GM12878 (cell line): ENCODE measurements around the gene STK16. TPM values are rescaled to one million over a fixed set of nuclear protein-coding genes. Genes with fewer than 3 reads are reported as not detected.
A peak's percentile ranks its signal among the peaks of the same experiment; 100 is the strongest.

Experiments used
- CBX3 ChIP-seq: fragments of 200-600 bp; sonication (generic); IDR thresholded peaks from 2 replicates; pipeline ENCODE4 v1.6.1; 2016; ENCODE audit warnings: low read depth, borderline replicate concordance
- CREM ChIP-seq: IDR thresholded peaks from 2 replicates; pipeline ENCODE4 v1.6.1; 2014; ENCODE audit warnings: antibody characterized with exemption, low read depth
- CUX1 ChIP-seq: IDR thresholded peaks from 2 replicates; pipeline ENCODE4 v1.6.1; 2012; ENCODE audit warnings: improper control_type of control experiment, low read depth, low read length; ENCODE audit not compliant: insufficient replicate concordance
- EZH2 ChIP-seq: IDR thresholded peaks from 2 replicates; pipeline ENCODE4 v1.6.1; 2012; ENCODE audit warnings: low read depth, mild to moderate bottlenecking, control low read depth, inconsistent platforms, low read length, borderline replicate concordance; ENCODE audit not compliant: control insufficient read depth
- IKZF2 ChIP-seq, 2 experiments: fragments of 450-650 bp; IDR thresholded peaks; 2 replicates each; pipeline ENCODE4 v1.6.1; 2017; ENCODE audit warnings: mild to moderate bottlenecking in 2 of 2, moderate library complexity in 2 of 2
- MEF2A ChIP-seq: IDR thresholded peaks from 2 replicates; pipeline ENCODE4 v1.6.1; 2011; ENCODE audit warnings: low read depth, mild to moderate bottlenecking, low read length, moderate library complexity; ENCODE audit not compliant: insufficient read depth
- NFYB ChIP-seq: IDR thresholded peaks from 2 replicates; pipeline ENCODE4 v1.6.1; 2011; ENCODE audit warnings: low read depth, mild to moderate bottlenecking, low read length, improper control_type of control experiment, moderate library complexity; ENCODE audit not compliant: insufficient read depth
- SIN3A ChIP-seq: IDR thresholded peaks from 2 replicates; pipeline ENCODE4 v1.6.1; 2012; ENCODE audit warnings: low read depth, low read length, improper control_type of control experiment
- SKIL ChIP-seq: fragments of 450-650 bp; IDR thresholded peaks from 2 replicates; pipeline ENCODE4 v1.6.1; 2017; ENCODE audit warnings: mild to moderate bottlenecking, low read depth, inconsistent platforms; ENCODE audit not compliant: poor library complexity, severe bottlenecking
- SMAD1 ChIP-seq: fragments of 450-650 bp; IDR thresholded peaks from 2 replicates; pipeline ENCODE4 v1.6.1; 2018; ENCODE audit warnings: mild to moderate bottlenecking, low read depth; ENCODE audit not compliant: partially characterized antibody
- SPI1 ChIP-seq: IDR thresholded peaks from 2 replicates; pipeline ENCODE4 v1.6.1; 2011; ENCODE audit warnings: low read depth, mild to moderate bottlenecking, low read length, moderate library complexity, borderline replicate concordance; ENCODE audit not compliant: insufficient read depth
- SREBF1 ChIP-seq: IDR thresholded peaks from 2 replicates; pipeline ENCODE4 v1.6.1; 2012; ENCODE audit warnings: mild to moderate bottlenecking, low read length
- TCF7 ChIP-seq: IDR thresholded peaks from 2 replicates; pipeline ENCODE4 v1.6.1; 2014; ENCODE audit warnings: antibody characterized with exemption, borderline replicate concordance
- ZBTB33 ChIP-seq: fragments of 450-650 bp; IDR thresholded peaks from 2 replicates; pipeline ENCODE4 v1.6.1; 2017; ENCODE audit warnings: mild to moderate bottlenecking
- ZNF592 ChIP-seq: fragments of 450-650 bp; IDR thresholded peaks from 2 replicates; pipeline ENCODE4 v1.6.1; 2017; ENCODE audit warnings: mild to moderate bottlenecking, moderate library complexity
- polyA plus RNA-seq, 11 experiments: library from polyadenylated mRNA; depleted of rRNA in 4 of 11; unstranded in 6 of 11; stranded (reverse) in 5 of 11; fragments of >200 nt; fragmentation: Nextera tagmentation in 4 of 11; fragmentation: Illumina TruSeq in 1 of 11; extraction: Ambion mirVana in 4 of 11; extraction: Trizol in 1 of 11; gene quantifications; 1 replicate in 1 of 11; 2 replicates in 10 of 11; pipeline versions ENCODE4 v1.2.1 to v1.2.3, GENCODE V29; 2011 to 2016; ENCODE audit warnings: inconsistent platforms in 2 of 11, missing spikeins in 2 of 11, low read depth in 1 of 11
- total RNA-seq, 4 experiments: library from RNA; depleted of rRNA in 3 of 4; stranded (reverse); fragments of >200 nt in 3 of 4; fragmentation: Illumina TruSeq in 1 of 4; extraction: Trizol in 1 of 4; gene quantifications; 2 replicates each; pipeline versions ENCODE4 v1.2.1 to v1.2.3, GENCODE V29; 2013 to 2021

STK16 gene
- total and polyA plus RNA-seq, 10 of the 15 experiments (the other 5 are each of a cell fraction or from before 2014, with no cell fraction given), result 4.3 to 50.1 (median 17.9) TPM

- TF ChIP-seq SPI1 (no peak), NFYB (peak; percentile 98), SREBF1 (no peak), IKZF2 (IDR thresholded peaks at IDR 0.05) (no peak), SMAD1 (peak; percentile 30), CREM (peak; percentile 93), SKIL (peak; percentile 82), CBX3 (no peak), CUX1 (no peak), EZH2 (no peak), TCF7 (no peak), ZBTB33 (no peak), MEF2A (no peak), SIN3A (peak; percentile 89), ZNF592 (0 out of 2 replicates have a peak, but pooled peaks have one; percentile 21)
Measured at GRCh38 chr2:219229305-219230058, 15.8 kb upstream of the STK16 start, which contains the start of the genes ANKZF1 and ATG9A (continued).
